Stimulated activated CD4-positive, alpha-beta T cell treated with anti-CD3 and anti-CD28 coated beads, Interleukin-4, amount 100 ng/mL, for 1 hour (primary cell): ENCODE data around the gene IL21R.
"Not testable (repeated sequence)": the region's sequence is repeated elsewhere in the genome, so short reads cannot be mapped to it uniquely, and the experiment has no call there.

Source experiments
- DNase-seq: peaks from one replicate; pipeline ENCODE4 v3.0.0-alpha.2; 2020

The IL21R gene

GRCh38 chr16:27377666-27378485, 24.1 kb upstream of the IL21R start:
- no peak for DNase-seq

- DNase-seq = no peak
These were observed 23.0 kb upstream of the IL21R start for GRCh38 chr16:27378871-27379481.

GRCh38 chr16:27379919-27380318, 22.1 kb upstream of the IL21R start:
- no peak for DNase-seq

GRCh38 chr16:27381236-27381635, 20.7 kb upstream of the IL21R start:
- DNase-seq = no peak

GRCh38 chr16:27381974-27382855, 19.8 kb upstream of the IL21R start:
- DNase-seq = no peak

GRCh38 chr16:27383556-27384243, 18.3 kb upstream of the IL21R start:
- DNase-seq = no peak

GRCh38 chr16:27384425-27384824, 17.5 kb upstream of the IL21R start:
- no peak for DNase-seq

- DNase-seq = no peak
These were observed 16.6 kb upstream of the IL21R start for GRCh38 chr16:27385398-27385797.

GRCh38 chr16:27386674-27387073, 15.3 kb upstream of the IL21R start:
- DNase-seq = no peak

GRCh38 chr16:27387724-27388123, 14.2 kb upstream of the IL21R start:
- DNase-seq = no peak

GRCh38 chr16:27389272-27389961, 12.6 kb upstream of the IL21R start:
- no peak for DNase-seq

GRCh38 chr16:27390151-27390550, 11.8 kb upstream of the IL21R start:
- DNase-seq = no peak

- DNase-seq = no peak
These were observed 9.3 kb upstream of the IL21R start for GRCh38 chr16:27392671-27393070.

- DNase-seq = no peak
These were observed 7.5 kb upstream of the IL21R start for GRCh38 chr16:27394516-27394915.

GRCh38 chr16:27398341-27398893, 3.6 kb upstream of the IL21R start:
- DNase-seq = not testable (repeated sequence)

- no peak for DNase-seq
These were observed 2.8 kb upstream of the IL21R start for GRCh38 chr16:27398894-27399853.

GRCh38 chr16:27399969-27400368, 2.0 kb upstream of the IL21R start:
- DNase-seq = no peak

- no peak for DNase-seq
These were observed 988 bp upstream of the IL21R start for GRCh38 chr16:27400751-27401620.

GRCh38 chr16:27402569-27402963, 592 bp downstream of the IL21R start:
- DNase-seq = no peak
